Heart right ventricle (tissue), 16 donors: ENCODE measurements around the gene RAPGEF2. TPM values are rescaled to one million over a fixed set of nuclear protein-coding genes. Genes with fewer than 3 reads are reported as not detected.

Experiments used
- ATAC-seq, 8 donors: fragments of 200-7000 bp; cut with Tn5 transposase; one replicate each; pipeline ENCODE4 v1.9.1; 2020; ENCODE audit warnings: mild to moderate bottlenecking in 8 of 8, moderate library complexity in 8 of 8, moderate number of reproducible peaks in 1 of 8
- DNase-seq, 2 donors: peaks; one replicate each; pipeline ENCODE4 v3.0.0-alpha.2; 2020
- H3K27ac ChIP-seq, 10 donors: fragments of 200-600 bp; sonication (generic) in 2 of 10; one replicate each; pipeline versions ENCODE4 v1.5.0 to v1.8.0; 2020 to 2022; ENCODE audit warnings: mild to moderate bottlenecking in 3 of 10
- H3K27me3 ChIP-seq, 7 donors: fragments of 200-600 bp; one replicate each; pipeline ENCODE4 v1.8.0; 2021 to 2022; ENCODE audit warnings: mild to moderate bottlenecking in 2 of 7
- H3K36me3 ChIP-seq, 9 donors: fragments of 200-600 bp; sonication (generic) in 1 of 9; one replicate each; pipeline versions ENCODE4 v1.5.0 to v1.8.0; 2020 to 2022; ENCODE audit warnings: mild to moderate bottlenecking in 2 of 9
- H3K4me1 ChIP-seq, 9 donors: fragments of 200-600 bp; sonication (generic) in 1 of 9; one replicate each; pipeline versions ENCODE4 v1.5.0 to v1.8.0; 2020 to 2022; ENCODE audit warnings: mild to moderate bottlenecking in 4 of 9
- H3K4me3 ChIP-seq, 10 donors: fragments of 200-600 bp; sonication (generic) in 2 of 10; one replicate each; pipeline versions ENCODE4 v1.5.0 to v1.8.0; 2020 to 2022; ENCODE audit warnings: mild to moderate bottlenecking in 7 of 10, moderate library complexity in 2 of 10
- H3K9me3 ChIP-seq, 11 donors: fragments of 200-600 bp in 10 of 11; sonication (generic) in 2 of 11; one replicate each; pipeline versions ENCODE4 v1.5.0 to v1.8.0; 2013 to 2022; ENCODE audit warnings: mild to moderate bottlenecking in 2 of 11, control low read depth in 1 of 11, moderate library complexity in 1 of 11
- CTCF ChIP-seq, 9 donors: fragments of 200-600 bp; sonication (generic) in 2 of 9; IDR thresholded peaks; one replicate each; pipeline versions ENCODE4 v1.5.0 to v1.8.0; 2021 to 2022; ENCODE audit warnings: antibody characterized with exemption in 9 of 9, mild to moderate bottlenecking in 5 of 9, moderate library complexity in 1 of 9
- WGBS, 2 donors: extraction: QIAGEN DNeasy Blood & Tissue Kit; methylation state at CpG; one replicate each; pipeline ENCODE4 v1.1.7; 2013; ENCODE audit warnings: inconsistent platforms in 1 of 2; 5-methylcytosine and 5-hydroxymethylcytosine counted together
- intact Hi-C, 10 donors: fragments of 100-400 bp; cut with DNase I; formaldehyde crosslinking; loops; one replicate each; pipeline versions ENCODE4 v1.11.1 to v1.14.2; 2022
- polyA plus RNA-seq, 2 donors: library from polyadenylated mRNA; stranded (reverse); fragments of 200-250 nt; gene quantifications; one replicate each; pipeline ENCODE4 v1.2.3, GENCODE V29; 2013
- total RNA-seq, 10 donors: library from RNA; stranded (reverse); fragmentation: NEBNext Ultra II Directional in 3 of 10; extraction: Animal tissue kit (Norgen Biotek cat#: 25700) in 3 of 10; gene quantifications; one replicate each; pipeline versions ENCODE4 v1.2.1 to v1.2.4, GENCODE V29; 2021 to 2023
- donor health status: Arrhythmogenic right ventricular cardiomyopathy.
- donor health status: ischemic (EF 13 %, LVEDD 7.1; RV severe dilation, severe dysfunction).
- donor health status: healthy with polysubstance abuse.
- donor health status: DM: no; HTN: yes; CAD: no.
- donor health status: DM: no; HTN: no; CAD: no.
- donor health status: ischemic (EF 25% LVEDD 6.9; RV normal size, moderate dysfunction).
- donor health status: ischemic (EF 25% LVEDD 5.7; RV mildly dilated, moderate dysfunction).
- donor health status: healthy.
- donor health status: DM: yes; HTN: yes; CAD: no.
- donor health status: Ischemic cardiomyopathy.
- donor health status: ischemic (EF 35%, LVEDD 5.7; RV mildly dilated, moderate dysfunction).
- donor health status: nonischemic (EF 11% LVEDD 7.7; RV severe dilation, severe dysfunction).
- donor health status: DM: yes; HTN: yes; CAD: no.
- donor health status: PGD.
- donor health status: ischemic (EF 29% LVEDD 5.4; RV normal size, mild dysfunction).
- donor health status: nonischemic (EF 23%, LVEDD 6.1; RV moderate dilation, normal function).

Gene RAPGEF2
- total and polyA plus RNA-seq, 12 donors, result 9.2 to 68.8 (median 53.7) TPM

GRCh38 chr4:159190651-159191050 lies 87.8 kb downstream of the RAPGEF2 start:
- ATAC-seq (no peak), DNase-seq (no peak)
- 94 to 95% methylated on average over 2 of the region's 2 CpGs for WGBS, 2 donors
- peaks cover 0 to 23% (median 0%) of the 10 kb centered on the region in 9 donors for H3K36me3 ChIP-seq
- intact Hi-C loops, result no loop called here
- H3K4me1 ChIP-seq, result peaks cover 3 to 77% (median 40%) of the 10 kb centered on the region in 9 donors
- no peaks in the 10 kb centered on the region for H3K9me3 ChIP-seq
- H3K27me3 ChIP-seq, result no peaks in the 10 kb centered on the region
- no peak overlapping the region for H3K4me3 ChIP-seq
- no peak for TF ChIP-seq CTCF (IDR thresholded peaks at IDR 0.05)
- H3K27ac ChIP-seq, result no peak overlapping the region

GRCh38 chr4:159191989-159192388 lies 89.1 kb downstream of the RAPGEF2 start:
- DNase-seq (no peak), ATAC-seq (no peak)
- peaks cover 0 to 23% (median 0%) of the 10 kb centered on the region in 9 donors for H3K36me3 ChIP-seq
- no peaks in the 10 kb centered on the region for H3K9me3 ChIP-seq
- peaks cover 0 to 77% (median 34%) of the 10 kb centered on the region in 9 donors for H3K4me1 ChIP-seq
- H3K27me3 ChIP-seq, result no peaks in the 10 kb centered on the region
- H3K4me3 ChIP-seq, result no peak overlapping the region
- intact Hi-C loops, result no loop called here
- no peak overlapping the region for H3K27ac ChIP-seq
- peak in 5 of 9 donors; percentile 10 to 36 (median 32) for TF ChIP-seq CTCF (IDR thresholded peaks at IDR 0.05)
- 81 to 85% methylated on average over 5 of the region's 5 CpGs for WGBS, 2 donors

- ATAC-seq, result no peak
- Histone ChIP-seq H3K36me3 (peaks cover 0 to 23% (median 0%) of the 10 kb centered on the region in 9 donors), H3K9me3 (no peaks in the 10 kb centered on the region), H3K4me3 (no peak overlapping the region), H3K27ac (peak overlapping the region in 1 of 10 donors; percentile 9), H3K4me1 (peaks cover 2 to 78% (median 38%) of the 10 kb centered on the region in 9 donors), H3K27me3 (no peaks in the 10 kb centered on the region)
- 31 to 47% methylated on average over 1 of the region's 1 CpG for WGBS, 2 donors
- intact Hi-C loops, result no loop called here
- DNase-seq, result no peak
- TF ChIP-seq CTCF (IDR thresholded peaks at IDR 0.05), result no peak
Observed at GRCh38 chr4:159193046-159193620, 90.3 kb downstream of the RAPGEF2 start.

- ATAC-seq (no peak), DNase-seq (no peak)
- Histone ChIP-seq H3K36me3 (peaks cover 0 to 23% (median 0%) of the 10 kb centered on the region in 9 donors), H3K27me3 (no peaks in the 10 kb centered on the region), H3K9me3 (no peaks in the 10 kb centered on the region), H3K27ac (peak overlapping the region in 1 of 10 donors; percentile 6), H3K4me1 (peaks cover 2 to 80% (median 38%) of the 10 kb centered on the region in 9 donors), H3K4me3 (no peak overlapping the region)
- no peak for TF ChIP-seq CTCF (IDR thresholded peaks at IDR 0.05)
- 50 to 53% methylated on average over 5 of the region's 5 CpGs for WGBS, 2 donors
- intact Hi-C loops, result loop anchor here in 1 of 10 donors (5.0 kb wide), 1 partner anchor 333 kb away; no protein-coding TSS in a partner anchor
Observed at GRCh38 chr4:159195361-159195769, 92.5 kb downstream of the RAPGEF2 start.
